K562 (cell line): Measurements from ENCODE around the gene FMNL2. TPM values are rescaled to one million over a fixed set of nuclear protein-coding genes. Genes with fewer than 3 reads are reported as not detected.
"Not testable (repeated sequence)": the region's sequence is repeated elsewhere in the genome, so short reads cannot be mapped to it uniquely, and the experiment has no call there.

ENCODE experiments used
- ATAC-seq: fragments of 200-7000 bp; cut with Tn5 transposase; 3 replicates; pipeline ENCODE4 v1.9.1; 2020; ENCODE audit warnings: moderate library complexity
- BruUV-seq: library from RNA; stranded (reverse); fragments of 400-500 nt; replicated peaks from 2 replicates; lab custom pipeline; 2021; lab: Mats Ljungman, UMichigan
- CTCF ChIA-PET: fragments of 300-600 bp; formaldehyde crosslinking; extraction: SDS; loops from one replicate; lab custom pipeline; 2021; ENCODE audit warnings: low intra/inter-chr PET ratio; lab: Yijun Ruan, JAX
- POLR2A ChIA-PET: fragments of 300-600, 350-650 bp; sonication (Branson Sonifier 250); formaldehyde crosslinking; extraction: SDS; loops from one replicate; lab custom pipeline; 2021; ENCODE audit warnings: antibody characterized with exemption, inconsistent platforms; lab: Yijun Ruan, JAX
- DNase-seq, 4 experiments: peaks; one replicate each; pipeline versions ENCODE4 v3.0.0 to v3.0.0-alpha.2; 2011 to 2018; ENCODE audit warnings: low spot score in 3 of 4, mixed read lengths in 3 of 4; ENCODE audit errors: extremely low read depth in 1 of 4
- FAIRE-seq: peaks from 2 replicates; lab custom pipeline; 2011; peaks lifted over from hg19 to GRCh38; lab: Jason Lieb, UNC
- H2AFZ ChIP-seq: 2 replicates; pipeline ENCODE4 v1.6.0; 2011; ENCODE audit warnings: low read depth, low read length, control low read depth, inconsistent platforms
- H3K27ac ChIP-seq: fragments of 200-600 bp; 3 replicates; pipeline ENCODE4 v1.8.0; 2011; ENCODE audit warnings: low read depth, mild to moderate bottlenecking, control low read depth, inconsistent platforms, low read length, moderate library complexity, mixed read lengths; ENCODE audit errors: extremely low read depth
- H3K27me3 ChIP-seq, 2 experiments: fragments of 300-600 bp in 1 of 2; 2 replicates in 1 of 2; 3 replicates in 1 of 2; pipeline versions ENCODE4 v1.6.0 to v1.8.0; 2011; ENCODE audit warnings: inconsistent platforms in 2 of 2, low read length in 2 of 2, mild to moderate bottlenecking in 1 of 2, mixed read lengths in 1 of 2, moderate library complexity in 1 of 2; ENCODE audit not compliant: control insufficient read depth in 2 of 2, insufficient read depth in 2 of 2
- H3K36me3 ChIP-seq: fragments of 300-600 bp; 3 replicates; pipeline ENCODE4 v1.8.0; 2011; ENCODE audit warnings: mild to moderate bottlenecking, low read length, inconsistent platforms; ENCODE audit not compliant: control insufficient read depth, insufficient read depth
- H3K4me1 ChIP-seq, 2 experiments: fragments of 200-600 bp in 1 of 2; replicated peaks in 1 of 2; 2 replicates in 1 of 2; 3 replicates in 1 of 2; pipeline versions ENCODE4 v1.5.1 to v1.8.0; 2011; ENCODE audit warnings: inconsistent platforms in 2 of 2, low read length in 2 of 2, mild to moderate bottlenecking in 1 of 2, mixed read lengths in 1 of 2, moderate library complexity in 1 of 2; ENCODE audit not compliant: control insufficient read depth in 2 of 2, insufficient read depth in 2 of 2
- H3K4me2 ChIP-seq: 2 replicates; pipeline ENCODE4 v1.6.1; 2011; ENCODE audit warnings: low read length, control low read depth, inconsistent platforms, mixed read lengths; ENCODE audit not compliant: insufficient read depth
- H3K4me3 ChIP-seq: fragments of 200-600 bp; sonication (generic), shearing (Covaris generic); 2 replicates; pipeline ENCODE4 v1.5.1; 2016; ENCODE audit warnings: control low read depth, inconsistent platforms
- H3K79me2 ChIP-seq: fragments of 200-600 bp; 3 replicates; pipeline ENCODE4 v1.8.0; 2011; ENCODE audit warnings: low read length, inconsistent platforms; ENCODE audit not compliant: control insufficient read depth, insufficient read depth
- H3K9ac ChIP-seq, 2 experiments: 2 replicates each; pipeline versions ENCODE4 v1.6.0 to v1.6.1; 2011; ENCODE audit warnings: low read depth in 2 of 2, low read length in 2 of 2, control low read depth in 1 of 2, inconsistent platforms in 1 of 2, mild to moderate bottlenecking in 1 of 2, mixed read lengths in 1 of 2; ENCODE audit not compliant: insufficient read depth in 1 of 2
- H3K9me1 ChIP-seq: one replicate; pipeline ENCODE4 v1.6.0; 2011; ENCODE audit warnings: inconsistent platforms, mild to moderate bottlenecking, low read length, moderate library complexity; ENCODE audit not compliant: control insufficient read depth, insufficient read depth
- H3K9me3 ChIP-seq: replicated peaks from 2 replicates; pipeline ENCODE4 v1.5.1; 2011; ENCODE audit warnings: low read depth, low read length, inconsistent platforms; ENCODE audit not compliant: control insufficient read depth, insufficient read depth
- H4K20me1 ChIP-seq: replicated peaks from 2 replicates; pipeline ENCODE4 v1.6.1; 2011; ENCODE audit warnings: low read length, inconsistent platforms, mixed read lengths; ENCODE audit not compliant: control insufficient read depth, insufficient read depth
- GTF2A2 ChIP-seq: IDR thresholded peaks from 2 replicates; pipeline ENCODE4 v1.6.1; 2016; ENCODE audit warnings: mild to moderate bottlenecking, missing genetic modification characterization, missing compliant biosample characterization
- MAFG ChIP-seq: fragments of 450-650 bp; conservative IDR thresholded peaks from 2 replicates; pipeline ENCODE4 v1.6.1; 2016; ENCODE audit warnings: missing genetic modification characterization, missing compliant biosample characterization
- MGA ChIP-seq: fragments of 450-650 bp; IDR thresholded peaks from 2 replicates; pipeline ENCODE4 v1.6.1; 2016; ENCODE audit warnings: mild to moderate bottlenecking, moderate library complexity
- SMARCA4 ChIP-seq: fragments of 450-650 bp; IDR thresholded peaks from 2 replicates; pipeline ENCODE4 v1.6.1; 2016
- ZNF316 ChIP-seq: fragments of 450-650 bp; IDR thresholded peaks from 2 replicates; pipeline ENCODE4 v1.6.1; 2016
- WGBS: fragments of 100-300 bp; shearing (Covaris generic); methylation state at CpG from one replicate; pipeline ENCODE4 v1.1.6; 2016; ENCODE audit warnings: low coverage, mixed read lengths; ENCODE audit not compliant: insufficient coverage; ENCODE audit errors: missing lambda C conversion rate; 5-methylcytosine and 5-hydroxymethylcytosine counted together
- in situ Hi-C: fragments of 300-500 bp; cut with MboI; formaldehyde crosslinking; loops from 4 replicates; pipeline ENCODE4 v1.15.0; 2018; ENCODE audit warnings: inconsistent platforms, mixed read lengths
- intact Hi-C: fragments of 100-400 bp; cut with micrococcal nuclease; formaldehyde crosslinking; loops from 2 replicates; pipeline ENCODE4 v1.14.2; 2022
- polyA plus RNA-seq, 8 experiments: library from polyadenylated mRNA; depleted of rRNA in 4 of 8; stranded (reverse) in 5 of 8; unstranded in 3 of 8; fragments of >200 nt; fragmentation: Nextera tagmentation in 2 of 8; fragmentation: Illumina TruSeq in 1 of 8; extraction: Ambion mirVana in 2 of 8; extraction: Trizol in 1 of 8; gene quantifications; 2 replicates each; pipeline versions ENCODE4 v1.2.1 to v1.2.3, GENCODE V29; 2011 to 2014; ENCODE audit warnings: inconsistent platforms in 1 of 8, missing spikeins in 1 of 8
- total RNA-seq, 7 experiments: library from RNA; depleted of rRNA in 6 of 7; stranded (reverse); fragments of >200 nt in 6 of 7; fragmentation: Illumina TruSeq in 2 of 7; extraction: Trizol in 2 of 7; gene quantifications; 2 replicates each; pipeline versions ENCODE4 v1.2.1 to v1.2.3, GENCODE V29; 2011 to 2021; ENCODE audit warnings: low replicate concordance in 1 of 7

The FMNL2 gene
- total and polyA plus RNA-seq, 9 of the 15 experiments (the other 6 are each of a cell fraction or from before 2014, with no cell fraction given): 0.15 to 0.49 (median 0.24) TPM; not detected in 1

DNA sequence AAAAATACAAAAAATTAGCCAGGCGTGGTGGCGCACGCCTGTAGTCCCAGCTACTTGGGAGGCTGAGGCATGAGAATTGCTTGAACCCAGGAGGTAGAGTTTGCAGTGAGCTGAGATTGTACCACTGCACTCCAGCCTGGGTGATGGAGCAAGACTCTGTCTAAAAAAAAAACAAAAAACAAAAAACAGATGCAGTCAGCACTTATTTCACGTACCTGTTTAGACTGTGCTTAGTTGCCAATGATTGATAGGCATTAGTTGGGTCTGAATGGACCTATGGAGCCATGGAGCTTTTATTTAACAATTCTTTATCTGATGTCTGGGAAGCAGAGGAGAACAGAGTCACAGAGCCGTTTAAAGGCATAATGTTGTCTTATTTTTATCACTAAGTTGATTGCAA lies 139.5 kb downstream of the FMNL2 start:
- FAIRE-seq, intact Hi-C loops, H3K4me3 ChIP-seq, H3K9ac ChIP-seq, H2AFZ ChIP-seq, H3K9me3 ChIP-seq, H4K20me1 ChIP-seq, H3K4me1 ChIP-seq, H3K27me3 ChIP-seq, H3K36me3 ChIP-seq, CTCF ChIA-PET, ATAC-seq, DNase-seq, in situ Hi-C loops, H3K79me2 ChIP-seq, H3K9me1 ChIP-seq, H3K27ac ChIP-seq, BruUV-seq, H3K4me2 ChIP-seq: not testable (repeated sequence)
- POLR2A ChIA-PET: interaction anchor here (1.1 kb wide), 1 partner anchor 299 kb away, joined by 3 read pairs; no protein-coding TSS in a partner anchor
- 0% methylated on average over 5 of the region's 5 CpGs for WGBS
- TF ChIP-seq MAFG (0 out of 2 replicates have a peak, but pooled peaks have one; percentile 23), ZNF316 (peak; percentile 52)

DNA sequence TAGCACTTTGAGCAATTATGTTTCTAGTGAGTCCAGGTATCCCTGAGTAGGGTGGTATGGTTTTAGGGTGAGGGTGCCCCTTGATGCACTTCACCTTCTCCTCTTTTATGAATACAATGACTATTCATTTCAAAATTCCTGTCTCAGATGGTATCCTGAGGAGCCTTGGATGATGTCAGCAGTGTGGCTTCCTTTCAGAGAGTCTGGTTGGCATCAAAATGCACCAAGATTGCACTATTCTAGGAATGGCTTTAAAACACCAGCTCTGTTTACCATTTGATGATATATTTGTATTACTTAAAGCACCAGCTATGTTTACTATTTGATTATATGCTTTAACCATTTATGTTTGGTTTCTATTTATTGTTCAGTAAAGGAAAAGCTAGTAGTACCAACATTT lies 141.0 kb downstream of the FMNL2 start:
- Histone ChIP-seq H3K4me3 (no peak overlapping the region), H3K27me3 (peaks cover 0 to 3% of the 10 kb centered on the region in 2 experiments; a peak in 3 of 5 replicates), H4K20me1 (no peaks in the 10 kb centered on the region), H3K4me1 (no peaks in the 10 kb centered on the region), H3K79me2 (no peaks in the 10 kb centered on the region), H3K27ac (no peak overlapping the region), H3K9me1 (no peaks in the 10 kb centered on the region), H2AFZ (no peak overlapping the region), H3K9me3 (no peaks in the 10 kb centered on the region), H3K9ac (no peak overlapping the region), H3K36me3 (no peaks in the 10 kb centered on the region), H3K4me2 (no peak overlapping the region)
- ATAC-seq (no peak), FAIRE-seq (no peak), DNase-seq (no peak)
- POLR2A ChIA-PET: interaction anchor here (0.9 to 2.3 kb wide), 2 partner anchors 8 to 14 kb away, joined by 3 to 10 read pairs; no protein-coding TSS in a partner anchor
- intact Hi-C loops: no loop called here
- TF ChIP-seq SMARCA4 (no peak), MGA (no peak), GTF2A2 (tag) (no peak)
- CTCF ChIA-PET: no interaction called here
- no TSS peak for BruUV-seq
- in situ Hi-C loops: no loop called here
